ENCODE results near the gene AGAP3. TPM values are rescaled to one million over a fixed set of nuclear protein-coding genes. Genes with fewer than 3 reads are reported as not detected.

Gene AGAP3
- total and polyA plus RNA-seq, 2 experiments from 2014 or later = 10.3 to 43.3 TPM

- no peak overlapping the region for H3K9ac ChIP-seq
- no peak overlapping the region for H3K4me3 ChIP-seq
- no peaks in the 10 kb centered on the region for H3K9me2 ChIP-seq (ENCODE audit: insufficient read depth)
- no peak overlapping the region for H3K4me2 ChIP-seq (ENCODE audit: unreplicated experiment)
- no peaks in the 10 kb centered on the region for H3K4me1 ChIP-seq (ENCODE audit: insufficient read depth)
- in situ Hi-C loops (cut with MboI) = no loop called here
- H3K9me3 ChIP-seq (ENCODE audit: low read depth) = no peaks in the 10 kb centered on the region
- no peaks in the 10 kb centered on the region for H3K79me2 ChIP-seq (ENCODE audit: insufficient read depth)
- H2AFZ ChIP-seq = no peak overlapping the region
- H3K36me3 ChIP-seq (ENCODE audit: low read depth) = no peaks in the 10 kb centered on the region
- H4K20me1 ChIP-seq (ENCODE audit: insufficient read depth) = no peaks in the 10 kb centered on the region
- peaks cover 27% of the 10 kb centered on the region for H3K27me3 ChIP-seq (replicated peaks; ENCODE audit: insufficient read depth)
- DNase-seq = no peak
- no peak overlapping the region for H3K27ac ChIP-seq
- H3F3A ChIP-seq (ENCODE audit: insufficient read depth) = no peaks in the 10 kb centered on the region
- no peak for TF ChIP-seq EZH2 (IDR thresholded peaks at IDR 0.05; ENCODE audit: insufficient read depth, poor library complexity, severe bottlenecking)
- no peak for TF ChIP-seq EZH2phosphoT487 (IDR thresholded peaks at IDR 0.05; ENCODE audit: insufficient read depth, low read depth)
- WGBS, 2 experiments (ENCODE audit: low coverage in 1 of 2, low lambda C conversion rate in 2 of 2, missing lambda C conversion rate in 2 of 2) = 57 to 60% methylated on average over 21 to 22 of the region's 22 CpGs
These were observed 101.4 kb downstream of the AGAP3 start for GRCh38 chr7:151187409-151188251.

- H3K79me2 ChIP-seq (ENCODE audit: insufficient read depth) = no peaks in the 10 kb centered on the region
- no peaks in the 10 kb centered on the region for H3K9me3 ChIP-seq (ENCODE audit: low read depth)
- H2AFZ ChIP-seq = no peak overlapping the region
- no peaks in the 10 kb centered on the region for H4K20me1 ChIP-seq (ENCODE audit: insufficient read depth)
- no peak overlapping the region for H3K4me3 ChIP-seq
- H3K4me1 ChIP-seq (ENCODE audit: insufficient read depth) = no peaks in the 10 kb centered on the region
- H3K9ac ChIP-seq = no peak overlapping the region
- in situ Hi-C loops (cut with MboI) = no loop called here
- TF ChIP-seq EZH2 (IDR thresholded peaks at IDR 0.05; ENCODE audit: insufficient read depth, poor library complexity, severe bottlenecking) (no peak), EZH2phosphoT487 (IDR thresholded peaks at IDR 0.05; ENCODE audit: insufficient read depth, low read depth) (no peak)
- no peak overlapping the region for H3K27ac ChIP-seq
- H3K36me3 ChIP-seq (ENCODE audit: low read depth) = no peaks in the 10 kb centered on the region
- WGBS, 2 experiments (ENCODE audit: low coverage in 1 of 2, low lambda C conversion rate in 2 of 2, missing lambda C conversion rate in 2 of 2) = 37 to 47% methylated on average over 5 of the region's 5 CpGs
- no peak overlapping the region for H3K4me2 ChIP-seq (ENCODE audit: unreplicated experiment)
- DNase-seq = no peak
- no peaks in the 10 kb centered on the region for H3F3A ChIP-seq (ENCODE audit: insufficient read depth)
- H3K27me3 ChIP-seq (replicated peaks; ENCODE audit: insufficient read depth) = peaks cover 24% of the 10 kb centered on the region
- no peaks in the 10 kb centered on the region for H3K9me2 ChIP-seq (ENCODE audit: insufficient read depth)
These were observed 101.9 kb downstream of the AGAP3 start for GRCh38 chr7:151188252-151188542.

- in situ Hi-C loops (cut with MboI) = no loop called here
- Histone ChIP-seq H3K79me2 (ENCODE audit: insufficient read depth) (no peaks in the 10 kb centered on the region), H3K4me3 (no peak overlapping the region), H3K4me1 (ENCODE audit: insufficient read depth) (no peaks in the 10 kb centered on the region), H3K27me3 (replicated peaks; ENCODE audit: insufficient read depth) (peaks cover 32% of the 10 kb centered on the region), H2AFZ (no peak overlapping the region), H3K36me3 (ENCODE audit: low read depth) (no peaks in the 10 kb centered on the region), H4K20me1 (ENCODE audit: insufficient read depth) (no peaks in the 10 kb centered on the region), H3K4me2 (ENCODE audit: unreplicated experiment) (no peak overlapping the region), H3K9me2 (ENCODE audit: insufficient read depth) (no peaks in the 10 kb centered on the region), H3K9ac (no peak overlapping the region), H3K9me3 (ENCODE audit: low read depth) (no peaks in the 10 kb centered on the region), H3K27ac (no peak overlapping the region), H3F3A (ENCODE audit: insufficient read depth) (no peaks in the 10 kb centered on the region)
- TF ChIP-seq EZH2 (IDR thresholded peaks at IDR 0.05; ENCODE audit: insufficient read depth, poor library complexity, severe bottlenecking) (no peak), EZH2phosphoT487 (IDR thresholded peaks at IDR 0.05; ENCODE audit: insufficient read depth, low read depth) (no peak)
- 24 to 31% methylated on average over 4 of the region's 4 CpGs for WGBS, 2 experiments (ENCODE audit: low coverage in 1 of 2, low lambda C conversion rate in 2 of 2, missing lambda C conversion rate in 2 of 2)
- no peak for DNase-seq
These were observed 102.8 kb downstream of the AGAP3 start for GRCh38 chr7:151189038-151189437.

- H2AFZ ChIP-seq = no peak overlapping the region
- H3K4me2 ChIP-seq (ENCODE audit: unreplicated experiment) = no peak overlapping the region
- WGBS, 2 experiments (ENCODE audit: low coverage in 1 of 2, low lambda C conversion rate in 2 of 2, missing lambda C conversion rate in 2 of 2) = 68 to 71% methylated on average over 12 of the region's 12 CpGs
- no peaks in the 10 kb centered on the region for H4K20me1 ChIP-seq (ENCODE audit: insufficient read depth)
- no peaks in the 10 kb centered on the region for H3K79me2 ChIP-seq (ENCODE audit: insufficient read depth)
- in situ Hi-C loops (cut with MboI) = no loop called here
- TF ChIP-seq EZH2phosphoT487 (IDR thresholded peaks at IDR 0.05; ENCODE audit: insufficient read depth, low read depth) = no peak
- TF ChIP-seq EZH2 (IDR thresholded peaks at IDR 0.05; ENCODE audit: insufficient read depth, poor library complexity, severe bottlenecking) = no peak
- no peak overlapping the region for H3K27ac ChIP-seq
- H3K9me3 ChIP-seq (ENCODE audit: low read depth) = no peaks in the 10 kb centered on the region
- no peak overlapping the region for H3K9ac ChIP-seq
- peaks cover 52% of the 10 kb centered on the region for H3K27me3 ChIP-seq (replicated peaks; ENCODE audit: insufficient read depth)
- H3K36me3 ChIP-seq (ENCODE audit: low read depth) = no peaks in the 10 kb centered on the region
- H3K9me2 ChIP-seq (ENCODE audit: insufficient read depth) = no peaks in the 10 kb centered on the region
- no peaks in the 10 kb centered on the region for H3F3A ChIP-seq (ENCODE audit: insufficient read depth)
- H3K4me3 ChIP-seq = no peak overlapping the region
- no peak for DNase-seq
- H3K4me1 ChIP-seq (ENCODE audit: insufficient read depth) = no peaks in the 10 kb centered on the region
These were observed 105.3 kb downstream of the AGAP3 start for GRCh38 chr7:151191544-151191943.

Measured in GM23248 (cell line).